ENCODE data around the gene CYP3A5. TPM values are rescaled to one million over a fixed set of nuclear protein-coding genes. Genes with fewer than 3 reads are reported as not detected.
"Not testable (repeated sequence)": the region's sequence is repeated elsewhere in the genome, so short reads cannot be mapped to it uniquely, and the experiment has no call there.

Gene CYP3A5
- polyA plus RNA-seq, 1 donor, result 1.0 TPM

GRCh38 chr7:99685129-99685758 is 5.4 kb upstream of the CYP3A5 start:
- no peak for DNase-seq

GRCh38 chr7:99679032-99679399 is 780 bp downstream of the CYP3A5 start:
- no peak for DNase-seq

- no peak for DNase-seq
These were observed 2.1 kb downstream of the CYP3A5 start for GRCh38 chr7:99677648-99678045.

- DNase-seq, result no peak
These were observed 2.7 kb downstream of the CYP3A5 start for GRCh38 chr7:99677013-99677647.

GRCh38 chr7:99674995-99675742 is 4.6 kb downstream of the CYP3A5 start:
- no peak for DNase-seq

- no peak for DNase-seq
These were observed 7.2 kb downstream of the CYP3A5 start for GRCh38 chr7:99672573-99672972.

GRCh38 chr7:99669782-99670181 is 10.0 kb downstream of the CYP3A5 start:
- DNase-seq, result no peak

GRCh38 chr7:99668541-99668940 is 11.3 kb downstream of the CYP3A5 start:
- no peak for DNase-seq

GRCh38 chr7:99667179-99667578 is 12.6 kb downstream of the CYP3A5 start:
- DNase-seq, result no peak

GRCh38 chr7:99666013-99666395 is 13.8 kb downstream of the CYP3A5 start:
- DNase-seq, result no peak

GRCh38 chr7:99665312-99666012 is 14.3 kb downstream of the CYP3A5 start:
- DNase-seq, result no peak

- not testable (repeated sequence) for DNase-seq
These were observed 21.9 kb downstream of the CYP3A5 start for GRCh38 chr7:99657879-99658278.

- DNase-seq, result not testable (repeated sequence)
These were observed 25.2 kb downstream of the CYP3A5 start for GRCh38 chr7:99654626-99655025.

- no peak for DNase-seq
These were observed 26.0 kb downstream of the CYP3A5 start for GRCh38 chr7:99653754-99654153.

- not testable (repeated sequence) for DNase-seq
These were observed 26.5 kb downstream of the CYP3A5 start for GRCh38 chr7:99653269-99653668.

- no peak for DNase-seq
These were observed 27.1 kb downstream of the CYP3A5 start for GRCh38 chr7:99652671-99653070.

GRCh38 chr7:99651290-99651689 is 28.5 kb downstream of the CYP3A5 start:
- DNase-seq, result no peak

GRCh38 chr7:99648843-99649242 is 31.0 kb downstream of the CYP3A5 start:
- DNase-seq, result no peak

GRCh38 chr7:99645590-99645989 is 34.2 kb downstream of the CYP3A5 start:
- no peak for DNase-seq

GRCh38 chr7:99644431-99644830 is 35.4 kb downstream of the CYP3A5 start:
- DNase-seq, result no peak

- no peak for DNase-seq
These were observed 36.3 kb downstream of the CYP3A5 start for GRCh38 chr7:99643464-99643863.

- no peak for DNase-seq
These were observed 37.8 kb downstream of the CYP3A5 start for GRCh38 chr7:99642027-99642426.

GRCh38 chr7:99639267-99639666 is 40.5 kb downstream of the CYP3A5 start:
- DNase-seq, result no peak
